ENCODE data around the gene CD53.

Gene CD53

GRCh38 chr1:110874324-110875215 lies 1.6 kb downstream of the CD53 start:
- no peak for DNase-seq (ENCODE audit: extremely low read depth, insufficient read length)
- H3K27me3 ChIP-seq (replicated peaks; ENCODE audit: control insufficient read depth, insufficient read depth, low read length), result no peaks in the 10 kb centered on the region
- peak overlapping the region; percentile 91 for H3K4me3 ChIP-seq (replicated peaks; ENCODE audit: low read depth, low read length)
- TF ChIP-seq, protein P1, sequence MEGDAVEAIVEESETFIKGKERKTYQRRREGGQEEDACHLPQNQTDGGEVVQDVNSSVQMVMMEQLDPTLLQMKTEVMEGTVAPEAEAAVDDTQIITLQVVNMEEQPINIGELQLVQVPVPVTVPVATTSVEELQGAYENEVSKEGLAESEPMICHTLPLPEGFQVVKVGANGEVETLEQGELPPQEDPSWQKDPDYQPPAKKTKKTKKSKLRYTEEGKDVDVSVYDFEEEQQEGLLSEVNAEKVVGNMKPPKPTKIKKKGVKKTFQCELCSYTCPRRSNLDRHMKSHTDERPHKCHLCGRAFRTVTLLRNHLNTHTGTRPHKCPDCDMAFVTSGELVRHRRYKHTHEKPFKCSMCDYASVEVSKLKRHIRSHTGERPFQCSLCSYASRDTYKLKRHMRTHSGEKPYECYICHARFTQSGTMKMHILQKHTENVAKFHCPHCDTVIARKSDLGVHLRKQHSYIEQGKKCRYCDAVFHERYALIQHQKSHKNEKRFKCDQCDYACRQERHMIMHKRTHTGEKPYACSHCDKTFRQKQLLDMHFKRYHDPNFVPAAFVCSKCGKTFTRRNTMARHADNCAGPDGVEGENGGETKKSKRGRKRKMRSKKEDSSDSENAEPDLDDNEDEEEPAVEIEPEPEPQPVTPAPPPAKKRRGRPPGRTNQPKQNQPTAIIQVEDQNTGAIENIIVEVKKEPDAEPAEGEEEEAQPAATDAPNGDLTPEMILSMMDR (IDR thresholded peaks at IDR 0.05; ENCODE audit: insufficient read depth, low read length, poor library complexity, severe bottlenecking), result no peak
- peaks cover 12% of the 10 kb centered on the region for H3K36me3 ChIP-seq (ENCODE audit: control insufficient read depth, insufficient read depth, low read length)

GRCh38 chr1:110875216-110875731 lies 2.3 kb downstream of the CD53 start:
- peak overlapping the region; percentile 91 for H3K4me3 ChIP-seq (replicated peaks; ENCODE audit: low read depth, low read length)
- TF ChIP-seq, protein P1 (IDR thresholded peaks at IDR 0.05; ENCODE audit: insufficient read depth, low read length, poor library complexity, severe bottlenecking), result no peak
- peak; percentile 64 for DNase-seq (ENCODE audit: extremely low read depth, insufficient read length)
- H3K36me3 ChIP-seq (ENCODE audit: control insufficient read depth, insufficient read depth, low read length), result peaks cover 12% of the 10 kb centered on the region
- H3K27me3 ChIP-seq (replicated peaks; ENCODE audit: control insufficient read depth, insufficient read depth, low read length), result no peaks in the 10 kb centered on the region

DNA sequence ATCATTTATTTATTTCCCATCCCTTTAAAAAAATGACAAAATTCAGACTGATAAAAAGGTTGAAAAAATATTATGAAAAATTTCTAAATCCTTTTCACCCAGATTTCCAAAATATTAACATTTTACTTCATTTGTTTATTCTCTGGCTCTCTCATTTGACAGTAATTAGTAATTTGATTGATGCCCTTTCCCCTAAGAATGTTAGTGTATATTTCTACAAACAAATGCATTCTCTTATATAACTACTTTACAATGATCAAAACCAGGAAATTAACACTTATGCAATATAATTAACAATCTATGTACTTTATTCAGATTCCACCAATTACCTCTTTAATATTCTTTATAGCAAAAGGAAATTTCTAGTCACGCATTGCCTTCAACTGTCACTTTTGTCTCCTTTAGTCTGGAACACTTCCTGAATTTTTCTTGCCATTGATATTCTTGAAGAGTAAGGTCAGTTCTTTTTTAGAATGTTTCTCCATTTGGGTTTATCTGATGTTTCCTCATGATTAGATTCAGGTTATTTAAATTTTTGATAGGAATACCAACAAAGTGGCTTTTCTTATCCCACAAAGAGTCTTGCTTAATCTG lies 3.9 kb downstream of the CD53 start:
- Histone ChIP-seq H3K27me3 (replicated peaks; ENCODE audit: control insufficient read depth, insufficient read depth, low read length) (no peaks in the 10 kb centered on the region), H3K4me3 (replicated peaks; ENCODE audit: low read depth, low read length) (peak overlapping the region; percentile 91), H3K36me3 (ENCODE audit: control insufficient read depth, insufficient read depth, low read length) (peaks cover 12% of the 10 kb centered on the region)
- TF ChIP-seq, protein P1 (IDR thresholded peaks at IDR 0.05; ENCODE audit: insufficient read depth, low read length, poor library complexity, severe bottlenecking), result no peak
- no peak for DNase-seq (ENCODE audit: extremely low read depth, insufficient read length)

DNA sequence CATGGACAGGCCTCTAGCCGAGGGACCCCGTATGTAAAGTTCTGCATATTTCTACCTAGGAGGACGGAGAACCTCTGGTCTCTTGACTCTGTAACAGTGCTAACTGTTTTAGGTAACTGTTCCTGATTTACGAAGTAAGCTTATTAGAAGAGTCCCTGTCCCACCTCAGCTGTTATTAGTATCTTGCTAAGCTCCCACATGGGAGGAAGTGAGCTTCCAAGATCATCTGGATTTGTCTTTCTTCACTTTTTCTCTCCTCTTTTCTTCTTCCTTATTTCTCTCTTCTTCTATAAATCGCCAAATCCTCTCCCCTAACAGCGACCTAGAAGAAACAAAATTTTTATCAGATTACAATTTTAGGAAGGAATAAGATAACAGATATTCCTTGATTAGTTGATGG lies 4.4 kb downstream of the CD53 start:
- Histone ChIP-seq H3K4me3 (replicated peaks; ENCODE audit: low read depth, low read length) (peak overlapping the region; percentile 91), H3K27me3 (replicated peaks; ENCODE audit: control insufficient read depth, insufficient read depth, low read length) (no peaks in the 10 kb centered on the region), H3K36me3 (ENCODE audit: control insufficient read depth, insufficient read depth, low read length) (peaks cover 12% of the 10 kb centered on the region)
- TF ChIP-seq, protein P1 (IDR thresholded peaks at IDR 0.05; ENCODE audit: insufficient read depth, low read length, poor library complexity, severe bottlenecking), result no peak
- DNase-seq (ENCODE audit: extremely low read depth, insufficient read length), result no peak

- no peak for DNase-seq (ENCODE audit: extremely low read depth, insufficient read length)
- no peaks in the 10 kb centered on the region for H3K27me3 ChIP-seq (replicated peaks; ENCODE audit: control insufficient read depth, insufficient read depth, low read length)
- H3K4me3 ChIP-seq (replicated peaks; ENCODE audit: low read depth, low read length), result peak overlapping the region; percentile 91
- peaks cover 12% of the 10 kb centered on the region for H3K36me3 ChIP-seq (ENCODE audit: control insufficient read depth, insufficient read depth, low read length)
- TF ChIP-seq, protein P1 (IDR thresholded peaks at IDR 0.05; ENCODE audit: insufficient read depth, low read length, poor library complexity, severe bottlenecking), result no peak
Measured at GRCh38 chr1:110877776-110878175, 4.8 kb downstream of the CD53 start.

Measured in GM06990 (cell line).